HepG2 (cell line): ENCODE results near the gene DENND4B. TPM values are rescaled to one million over a fixed set of nuclear protein-coding genes. Genes with fewer than 3 reads are reported as not detected.

Experiments
- CCDC6 ChIP-seq: sonication (generic); formaldehyde crosslinking; IDR thresholded peaks from 2 replicates; pipeline ENCODE4 v1.8.1; 2022; ENCODE audit warnings: mild to moderate bottlenecking, missing genetic modification reagents, moderate library complexity
- IRF9 ChIP-seq: sonication (generic); formaldehyde crosslinking; IDR thresholded peaks from 2 replicates; pipeline ENCODE4 v1.8.0; 2022; ENCODE audit warnings: missing genetic modification reagents, mild to moderate bottlenecking, borderline replicate concordance
- KDM2A ChIP-seq: sonication (generic); formaldehyde crosslinking; IDR thresholded peaks from 2 replicates; pipeline ENCODE4 v1.4.0; 2020; ENCODE audit warnings: low read depth, missing genetic modification reagents, borderline replicate concordance
- MYC ChIP-seq: sonication (generic); formaldehyde crosslinking; IDR thresholded peaks from 2 replicates; pipeline ENCODE4 v1.9.0; 2021; ENCODE audit warnings: missing genetic modification reagents, borderline replicate concordance
- POLR2AphosphoS5 ChIP-seq: IDR thresholded peaks from 2 replicates; pipeline ENCODE4 v1.6.1; 2012; ENCODE audit warnings: low read depth, low read length
- REPIN1 ChIP-seq: sonication (generic); formaldehyde crosslinking; IDR thresholded peaks from 2 replicates; pipeline ENCODE4 v1.8.0; 2022; ENCODE audit warnings: missing genetic modification reagents, low read depth, mild to moderate bottlenecking, borderline replicate concordance
- TOE1 ChIP-seq: sonication (generic); formaldehyde crosslinking; IDR thresholded peaks from 2 replicates; pipeline ENCODE4 v1.4.0; 2020; ENCODE audit warnings: mild to moderate bottlenecking, missing genetic modification reagents
- ZNF264 ChIP-seq: sonication (generic); formaldehyde crosslinking; IDR thresholded peaks from 2 replicates; pipeline ENCODE4 v1.4.0; 2020; ENCODE audit warnings: missing genetic modification reagents
- ZNF282 ChIP-seq: fragments of 450-650 bp; IDR thresholded peaks from 2 replicates; pipeline ENCODE4 v1.6.1; 2018; ENCODE audit not compliant: partially characterized antibody
- ZNF296 ChIP-seq: sonication (generic); formaldehyde crosslinking; conservative IDR thresholded peaks from 2 replicates; pipeline ENCODE4 v1.5.0; 2020; ENCODE audit warnings: mild to moderate bottlenecking, missing genetic modification reagents
- ZNF326 ChIP-seq: sonication (generic); formaldehyde crosslinking; IDR thresholded peaks from 2 replicates; pipeline ENCODE4 v1.4.0; 2020; ENCODE audit warnings: missing genetic modification reagents, borderline replicate concordance
- ZNF33A ChIP-seq: sonication (generic); formaldehyde crosslinking; IDR thresholded peaks from 2 replicates; pipeline ENCODE4 v1.5.1; 2020; ENCODE audit warnings: missing genetic modification reagents, mild to moderate bottlenecking, moderate library complexity, borderline replicate concordance
- ZNF33B ChIP-seq: sonication (generic); formaldehyde crosslinking; IDR thresholded peaks from 2 replicates; pipeline ENCODE4 v1.5.1; 2020; ENCODE audit warnings: mild to moderate bottlenecking, missing genetic modification reagents
- ZNF562 ChIP-seq: sonication (generic); formaldehyde crosslinking; IDR thresholded peaks from 2 replicates; pipeline ENCODE4 v1.8.0; 2022; ENCODE audit warnings: missing genetic modification reagents, borderline replicate concordance
- ZNF572 ChIP-seq: sonication (generic); formaldehyde crosslinking; IDR thresholded peaks from 2 replicates; pipeline ENCODE4 v1.5.1; 2020; ENCODE audit warnings: mild to moderate bottlenecking, missing genetic modification reagents
- ZNF691 ChIP-seq: sonication (generic); formaldehyde crosslinking; IDR thresholded peaks from 2 replicates; pipeline ENCODE4 v1.4.0; 2020; ENCODE audit warnings: missing genetic modification reagents, low read depth, mild to moderate bottlenecking, borderline replicate concordance
- ZNF713 ChIP-seq: sonication (generic); formaldehyde crosslinking; IDR thresholded peaks from 2 replicates; pipeline ENCODE4 v1.4.0; 2020; ENCODE audit warnings: mild to moderate bottlenecking, missing genetic modification reagents
- ZNF761 ChIP-seq: sonication (generic); formaldehyde crosslinking; conservative IDR thresholded peaks from 2 replicates; pipeline ENCODE4 v1.4.0; 2020; ENCODE audit warnings: mild to moderate bottlenecking, missing genetic modification reagents
- ZNF841 ChIP-seq: sonication (generic); formaldehyde crosslinking; IDR thresholded peaks from 2 replicates; pipeline ENCODE4 v1.8.1; 2023; ENCODE audit warnings: missing genetic modification reagents, borderline replicate concordance
- polyA plus RNA-seq, 8 experiments: library from polyadenylated mRNA; depleted of rRNA in 3 of 8; stranded (reverse) in 7 of 8; unstranded in 1 of 8; fragments of >200 nt; fragmentation: Illumina TruSeq in 4 of 8; extraction: Trizol in 4 of 8; gene quantifications; 2 replicates each; pipeline versions ENCODE4 v1.2.1 to v1.2.3, GENCODE V29; 2011 to 2016; ENCODE audit warnings: low read depth in 4 of 8, missing spikeins in 1 of 8, mixed read lengths in 1 of 8; ENCODE audit not compliant: insufficient read depth in 1 of 8
- total RNA-seq, 5 experiments: library from RNA; depleted of rRNA; stranded (reverse); fragments of >200 nt; fragmentation: Illumina TruSeq; extraction: Trizol; gene quantifications; 2 replicates each; pipeline ENCODE4 v1.2.3, GENCODE V29; 2016; ENCODE audit warnings: low read depth in 1 of 5
- TF ChIP-seq, protein P1 (sequence below): sonication (generic); formaldehyde crosslinking; IDR thresholded peaks from 2 replicates; pipeline ENCODE4 v1.5.0; 2020; ENCODE audit warnings: missing genetic modification reagents, mild to moderate bottlenecking, borderline replicate concordance
- TF ChIP-seq, protein P2 (sequence below): IDR thresholded peaks from 2 replicates; pipeline ENCODE4 v1.6.1; 2012; ENCODE audit warnings: low read length, improper control_type of control experiment
- TF ChIP-seq, protein P3 (sequence below): sonication (generic); formaldehyde crosslinking; IDR thresholded peaks from 2 replicates; pipeline ENCODE4 v1.5.0; 2020; ENCODE audit warnings: mild to moderate bottlenecking, missing genetic modification reagents, borderline replicate concordance

Gene DENND4B
- total and polyA plus RNA-seq, 2 of the 13 experiments (the other 11 are each of a cell fraction or from before 2014, with no cell fraction given), result 15.1 to 20.3 TPM

GRCh38 chr1:153976819-153977249 lies 30.3 kb upstream of the DENND4B start (continued):
- TF ChIP-seq, protein P1, sequence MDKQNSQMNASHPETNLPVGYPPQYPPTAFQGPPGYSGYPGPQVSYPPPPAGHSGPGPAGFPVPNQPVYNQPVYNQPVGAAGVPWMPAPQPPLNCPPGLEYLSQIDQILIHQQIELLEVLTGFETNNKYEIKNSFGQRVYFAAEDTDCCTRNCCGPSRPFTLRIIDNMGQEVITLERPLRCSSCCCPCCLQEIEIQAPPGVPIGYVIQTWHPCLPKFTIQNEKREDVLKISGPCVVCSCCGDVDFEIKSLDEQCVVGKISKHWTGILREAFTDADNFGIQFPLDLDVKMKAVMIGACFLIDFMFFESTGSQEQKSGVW (CRISPR knock-in tag), result no peak
- TF ChIP-seq ZNF296 (CRISPR knock-in tag), result no peak
- TF ChIP-seq ZNF691 (CRISPR knock-in tag), result no peak
- no peak for TF ChIP-seq KDM2A (CRISPR knock-in tag)
- peak; percentile 44; the same call in 1 of the 2 replicates for TF ChIP-seq ZNF264 (CRISPR knock-in tag)
- TF ChIP-seq ZNF713 (CRISPR knock-in tag), result no peak
- TF ChIP-seq IRF9 (CRISPR knock-in tag), result 0 out of 2 replicates have a peak, but pooled peaks have one; percentile 10
- no peak for TF ChIP-seq POLR2AphosphoS5
- no peak for TF ChIP-seq ZNF841
- TF ChIP-seq MYC, result no peak
- TF ChIP-seq REPIN1 (CRISPR knock-in tag), result no peak
- no peak for TF ChIP-seq ZNF33A
- TF ChIP-seq ZNF282, result no peak
- no peak for TF ChIP-seq CCDC6
- no peak for TF ChIP-seq ZNF326 (CRISPR knock-in tag)
- TF ChIP-seq, protein P2, sequence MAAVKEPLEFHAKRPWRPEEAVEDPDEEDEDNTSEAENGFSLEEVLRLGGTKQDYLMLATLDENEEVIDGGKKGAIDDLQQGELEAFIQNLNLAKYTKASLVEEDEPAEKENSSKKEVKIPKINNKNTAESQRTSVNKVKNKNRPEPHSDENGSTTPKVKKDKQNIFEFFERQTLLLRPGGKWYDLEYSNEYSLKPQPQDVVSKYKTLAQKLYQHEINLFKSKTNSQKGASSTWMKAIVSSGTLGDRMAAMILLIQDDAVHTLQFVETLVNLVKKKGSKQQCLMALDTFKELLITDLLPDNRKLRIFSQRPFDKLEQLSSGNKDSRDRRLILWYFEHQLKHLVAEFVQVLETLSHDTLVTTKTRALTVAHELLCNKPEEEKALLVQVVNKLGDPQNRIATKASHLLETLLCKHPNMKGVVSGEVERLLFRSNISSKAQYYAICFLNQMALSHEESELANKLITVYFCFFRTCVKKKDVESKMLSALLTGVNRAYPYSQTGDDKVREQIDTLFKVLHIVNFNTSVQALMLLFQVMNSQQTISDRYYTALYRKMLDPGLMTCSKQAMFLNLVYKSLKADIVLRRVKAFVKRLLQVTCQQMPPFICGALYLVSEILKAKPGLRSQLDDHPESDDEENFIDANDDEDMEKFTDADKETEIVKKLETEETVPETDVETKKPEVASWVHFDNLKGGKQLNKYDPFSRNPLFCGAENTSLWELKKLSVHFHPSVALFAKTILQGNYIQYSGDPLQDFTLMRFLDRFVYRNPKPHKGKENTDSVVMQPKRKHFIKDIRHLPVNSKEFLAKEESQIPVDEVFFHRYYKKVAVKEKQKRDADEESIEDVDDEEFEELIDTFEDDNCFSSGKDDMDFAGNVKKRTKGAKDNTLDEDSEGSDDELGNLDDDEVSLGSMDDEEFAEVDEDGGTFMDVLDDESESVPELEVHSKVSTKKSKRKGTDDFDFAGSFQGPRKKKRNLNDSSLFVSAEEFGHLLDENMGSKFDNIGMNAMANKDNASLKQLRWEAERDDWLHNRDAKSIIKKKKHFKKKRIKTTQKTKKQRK, result no peak
- TF ChIP-seq ZNF562 (CRISPR knock-in tag), result no peak
- TF ChIP-seq ZNF761, result no peak
- no peak for TF ChIP-seq TOE1 (CRISPR knock-in tag)
- TF ChIP-seq, protein P3, sequence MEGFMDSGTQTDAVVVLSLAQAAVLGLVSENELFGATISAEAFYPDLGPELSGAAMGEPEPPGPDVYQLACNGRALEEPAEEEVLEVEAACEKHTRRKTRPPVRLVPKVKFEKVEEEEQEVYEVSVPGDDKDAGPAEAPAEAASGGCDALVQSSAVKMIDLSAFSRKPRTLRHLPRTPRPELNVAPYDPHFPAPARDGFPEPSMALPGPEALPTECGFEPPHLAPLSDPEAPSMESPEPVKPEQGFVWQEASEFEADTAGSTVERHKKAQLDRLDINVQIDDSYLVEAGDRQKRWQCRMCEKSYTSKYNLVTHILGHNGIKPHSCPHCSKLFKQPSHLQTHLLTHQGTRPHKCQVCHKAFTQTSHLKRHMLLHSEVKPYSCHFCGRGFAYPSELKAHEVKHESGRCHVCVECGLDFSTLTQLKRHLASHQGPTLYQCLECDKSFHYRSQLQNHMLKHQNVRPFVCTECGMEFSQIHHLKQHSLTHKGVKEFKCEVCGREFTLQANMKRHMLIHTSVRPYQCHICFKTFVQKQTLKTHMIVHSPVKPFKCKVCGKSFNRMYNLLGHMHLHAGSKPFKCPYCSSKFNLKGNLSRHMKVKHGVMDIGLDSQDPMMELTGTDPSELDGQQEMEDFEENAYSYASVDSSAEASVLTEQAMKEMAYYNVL (CRISPR knock-in tag), result no peak
- TF ChIP-seq ZNF33B (CRISPR knock-in tag), result no peak
- no peak for TF ChIP-seq ZNF572 (CRISPR knock-in tag)
